ENCODE data around the gene AGPAT1. TPM values are rescaled to one million over a fixed set of nuclear protein-coding genes. Genes with fewer than 3 reads are reported as not detected.

AGPAT1 gene
- total and polyA plus RNA-seq, 2 of the 13 experiments (the other 11 are each of a cell fraction or from before 2014, with no cell fraction given): 51.3 to 139 TPM

GRCh38 chr6:32175711-32176475 lies at the start of gene AGPAT1 (continued):
- TF ChIP-seq ZBTB10 (CRISPR knock-in tag; IDR thresholded peaks at IDR 0.05; ENCODE audit: borderline replicate concordance): no peak
- no peak for TF ChIP-seq ATRX (CRISPR knock-in tag; IDR thresholded peaks at IDR 0.05; ENCODE audit: borderline replicate concordance)
- no peak for TF ChIP-seq RFXANK (CRISPR knock-in tag; IDR thresholded peaks at IDR 0.05)
- TF ChIP-seq SUZ12 (IDR thresholded peaks at IDR 0.05; ENCODE audit: low read depth, low read length): no peak
- no peak; the same call in 1 of the 2 replicates for TF ChIP-seq RBAK (CRISPR knock-in tag; IDR thresholded peaks at IDR 0.05)
- TF ChIP-seq ZNF766 (CRISPR knock-in tag; IDR thresholded peaks at IDR 0.05; ENCODE audit: borderline replicate concordance): no peak
- peak; percentile 66; the same call in 1 of the 2 replicates for TF ChIP-seq RFXAP (CRISPR knock-in tag; IDR thresholded peaks at IDR 0.05; ENCODE audit: borderline replicate concordance)
- no peak for TF ChIP-seq ZNF24 (IDR thresholded peaks at IDR 0.05)
- TF ChIP-seq SALL2 (CRISPR knock-in tag; IDR thresholded peaks at IDR 0.05): peak; percentile 64; the same call in 1 of the 2 replicates
- peak; percentile 59; the same call in 1 of the 2 replicates for TF ChIP-seq ZBTB26 (CRISPR knock-in tag; IDR thresholded peaks at IDR 0.05; ENCODE audit: borderline replicate concordance)
- no peak for TF ChIP-seq AKNA (CRISPR knock-in tag; IDR thresholded peaks at IDR 0.05; ENCODE audit: borderline replicate concordance)
- TF ChIP-seq ZNF883 (CRISPR knock-in tag; IDR thresholded peaks at IDR 0.05; ENCODE audit: not compliant biosample characterization): peak; percentile 72
- TF ChIP-seq HHEX (CRISPR knock-in tag; IDR thresholded peaks at IDR 0.05): no peak
- TF ChIP-seq ZNF567 (CRISPR knock-in tag; IDR thresholded peaks at IDR 0.05; ENCODE audit: borderline replicate concordance): no peak
- peak; percentile 24; the same call in 1 of the 2 replicates for TF ChIP-seq ZFP1 (CRISPR knock-in tag; IDR thresholded peaks at IDR 0.05)
- 0 out of 2 replicates have a peak, but pooled peaks have one; percentile 65 for TF ChIP-seq ZBTB37 (CRISPR knock-in tag; IDR thresholded peaks at IDR 0.05)
- no peak; the same call in 1 of the 2 replicates for TF ChIP-seq RAD21 (CRISPR knock-in tag; IDR thresholded peaks at IDR 0.05)
- TF ChIP-seq ZNF7 (CRISPR knock-in tag; IDR thresholded peaks at IDR 0.05): no peak
- TF ChIP-seq NFKBIZ (CRISPR knock-in tag; IDR thresholded peaks at IDR 0.05): peak; percentile 49; the same call in 1 of the 2 replicates
- no peak for TF ChIP-seq ZNF552 (CRISPR knock-in tag; IDR thresholded peaks at IDR 0.05; ENCODE audit: borderline replicate concordance)
